C1 segment of cervical spinal cord (tissue), 14 donors: Measurements from ENCODE around the gene CACNA1D.

Experiments used
- DNase-seq, 14 donors: peaks; one replicate each; lab custom pipeline; 2025; lab: John Stamatoyannopoulos, UW

Gene CACNA1D

GRCh38 chr3:53688989-53689388 lies 194.6 kb downstream of the CACNA1D start:
- no peak for DNase-seq

GRCh38 chr3:53689681-53690080 lies 195.3 kb downstream of the CACNA1D start:
- DNase-seq, result no peak

- DNase-seq, result no peak
Measured at GRCh38 chr3:53690521-53690920, 196.1 kb downstream of the CACNA1D start.

- DNase-seq, result no peak
Measured at GRCh38 chr3:53691349-53691748, 196.9 kb downstream of the CACNA1D start.

- no peak for DNase-seq
Measured at GRCh38 chr3:53691885-53692284, 197.5 kb downstream of the CACNA1D start.

- no peak for DNase-seq
Measured at GRCh38 chr3:53693451-53693850, 199.0 kb downstream of the CACNA1D start.

GRCh38 chr3:53694046-53694445 lies 199.6 kb downstream of the CACNA1D start:
- no peak for DNase-seq

- peak in 3 of 14 donors; percentile 7 to 17 (median 16) for DNase-seq
Measured at GRCh38 chr3:53694666-53695323, 200.4 kb downstream of the CACNA1D start.

GRCh38 chr3:53695324-53695690 lies 200.9 kb downstream of the CACNA1D start:
- DNase-seq, result no peak

- DNase-seq, result no peak
Measured at GRCh38 chr3:53696401-53697172, 202.2 kb downstream of the CACNA1D start.

GRCh38 chr3:53700441-53700840 lies 206.0 kb downstream of the CACNA1D start:
- no peak for DNase-seq

- peak in 1 of 14 donors; percentile 4 for DNase-seq
Measured at GRCh38 chr3:53702776-53703530, 208.5 kb downstream of the CACNA1D start.

- DNase-seq, result no peak
Measured at GRCh38 chr3:53703630-53704362, 209.4 kb downstream of the CACNA1D start.

GRCh38 chr3:53704363-53704725 lies 209.9 kb downstream of the CACNA1D start:
- no peak for DNase-seq

GRCh38 chr3:53705024-53705745 lies 210.8 kb downstream of the CACNA1D start:
- no peak for DNase-seq

GRCh38 chr3:53705774-53706173 lies 211.4 kb downstream of the CACNA1D start:
- no peak for DNase-seq

- DNase-seq, result no peak
Measured at GRCh38 chr3:53707222-53707621, 212.8 kb downstream of the CACNA1D start.

- DNase-seq, result no peak
Measured at GRCh38 chr3:53708001-53708621, 213.7 kb downstream of the CACNA1D start.

- DNase-seq, result no peak
Measured at GRCh38 chr3:53709256-53709655, 214.8 kb downstream of the CACNA1D start.

GRCh38 chr3:53709860-53710674 lies 215.7 kb downstream of the CACNA1D start:
- DNase-seq, result peak in 10 of 14 donors; percentile 15 to 79 (median 46)
